ENCODE data around the gene TENM3.
"Not testable (repeated sequence)": the region's sequence is repeated elsewhere in the genome, so short reads cannot be mapped to it uniquely, and the experiment has no call there.

Gene TENM3

GRCh38 chr4:182344968-182345367 is 101.8 kb downstream of the TENM3 start:
- DNase-seq, result no peak

GRCh38 chr4:182346250-182346649 is 103.0 kb downstream of the TENM3 start:
- DNase-seq, result no peak

GRCh38 chr4:182346675-182347375 is 103.6 kb downstream of the TENM3 start:
- DNase-seq, result no peak

GRCh38 chr4:182348779-182349326 is 105.7 kb downstream of the TENM3 start:
- no peak for DNase-seq

GRCh38 chr4:182350041-182350440 is 106.8 kb downstream of the TENM3 start:
- DNase-seq, result no peak

GRCh38 chr4:182351485-182351884 is 108.3 kb downstream of the TENM3 start:
- no peak for DNase-seq

GRCh38 chr4:182354106-182354505 is 110.9 kb downstream of the TENM3 start:
- no peak for DNase-seq

- DNase-seq, result no peak
Measured at GRCh38 chr4:182354867-182355266, 111.7 kb downstream of the TENM3 start.

GRCh38 chr4:182367153-182367552 is 124.0 kb downstream of the TENM3 start:
- DNase-seq, result no peak

GRCh38 chr4:182369211-182369610 is 126.0 kb downstream of the TENM3 start:
- DNase-seq, result no peak

- DNase-seq, result no peak
Measured at GRCh38 chr4:182370491-182370890, 127.3 kb downstream of the TENM3 start.

GRCh38 chr4:182380771-182381181 is 137.6 kb downstream of the TENM3 start:
- DNase-seq, result no peak

GRCh38 chr4:182382941-182383340 is 139.7 kb downstream of the TENM3 start:
- DNase-seq, result no peak

GRCh38 chr4:182384631-182385091 is 141.5 kb downstream of the TENM3 start:
- DNase-seq, result no peak

- DNase-seq, result no peak
Measured at GRCh38 chr4:182385897-182386296, 142.7 kb downstream of the TENM3 start.

GRCh38 chr4:182386576-182386975 is 143.4 kb downstream of the TENM3 start:
- DNase-seq, result not testable (repeated sequence)

- no peak for DNase-seq
Measured at GRCh38 chr4:182391111-182391684, 148.0 kb downstream of the TENM3 start.

GRCh38 chr4:182394181-182394580 is 151.0 kb downstream of the TENM3 start:
- no peak for DNase-seq

GRCh38 chr4:182400081-182400480 is 156.9 kb downstream of the TENM3 start:
- no peak for DNase-seq

- no peak for DNase-seq
Measured at GRCh38 chr4:182400790-182401189, 157.6 kb downstream of the TENM3 start.

- no peak for DNase-seq
Measured at GRCh38 chr4:182404376-182404775, 161.2 kb downstream of the TENM3 start.

GRCh38 chr4:182405087-182405486 is 161.9 kb downstream of the TENM3 start:
- no peak for DNase-seq

- no peak for DNase-seq
Measured at GRCh38 chr4:182409271-182409670, 166.1 kb downstream of the TENM3 start.

GRCh38 chr4:182411391-182411790 is 168.2 kb downstream of the TENM3 start:
- DNase-seq, result no peak
